Fibroblast of lung (primary cell): Measurements from ENCODE around the gene CECR2.

ENCODE experiments used
- CTCF ChIP-seq, 2 donors: IDR thresholded peaks in 1 of 2; conservative IDR thresholded peaks in 1 of 2; 1 replicate in 1 of 2; 2 replicates in 1 of 2; pipeline ENCODE4 v1.5.1; 2011 to 2012; ENCODE audit warnings: low read length in 2 of 2, control low read depth in 1 of 2, inconsistent platforms in 1 of 2, low read depth in 1 of 2, mild to moderate bottlenecking in 1 of 2
- EZH2 ChIP-seq: IDR thresholded peaks from 2 replicates; pipeline ENCODE4 v1.5.1; 2012; ENCODE audit warnings: low read length, control low read depth, mild to moderate bottlenecking; ENCODE audit errors: missing control alignments

- no peak for TF ChIP-seq CTCF (conservative IDR thresholded peaks at IDR 0.05 in 1 of 2, IDR thresholded peaks at IDR 0.05 in 1 of 2; ENCODE audit: low read depth in 1 of 2, low read length in 2 of 2)
- no peak for TF ChIP-seq EZH2
Observed at GRCh38 chr22:17470880-17471500, 101.7 kb downstream of the CECR2 start.
